Measurements from ENCODE around the gene HMCN1.

Gene HMCN1

GRCh38 chr1:186093437-186093836 lies 359.2 kb downstream of the HMCN1 start:
- no peak overlapping the region for H3K4me3 ChIP-seq (ENCODE audit: low read length)
- DNase-seq (ENCODE audit: low read depth, low spot score), result no peak

GRCh38 chr1:186094172-186094571 lies 360.0 kb downstream of the HMCN1 start:
- no peak overlapping the region for H3K4me3 ChIP-seq (ENCODE audit: low read length)
- DNase-seq (ENCODE audit: low read depth, low spot score), result no peak

- no peak for DNase-seq (ENCODE audit: low read depth, low spot score)
- no peak overlapping the region for H3K4me3 ChIP-seq (ENCODE audit: low read length)
Measured at GRCh38 chr1:186099336-186100104, 365.3 kb downstream of the HMCN1 start.

GRCh38 chr1:186102107-186102506 lies 367.9 kb downstream of the HMCN1 start:
- no peak overlapping the region for H3K4me3 ChIP-seq (ENCODE audit: low read length)
- no peak for DNase-seq (ENCODE audit: low read depth, low spot score)

- H3K4me3 ChIP-seq (ENCODE audit: low read length), result no peak overlapping the region
- DNase-seq (ENCODE audit: low read depth, low spot score), result no peak
Measured at GRCh38 chr1:186102547-186103148, 368.5 kb downstream of the HMCN1 start.

- no peak overlapping the region for H3K4me3 ChIP-seq (ENCODE audit: low read length)
- DNase-seq (ENCODE audit: low read depth, low spot score), result no peak
Measured at GRCh38 chr1:186104459-186104858, 370.3 kb downstream of the HMCN1 start.

- H3K4me3 ChIP-seq (ENCODE audit: low read length), result no peak overlapping the region
- no peak for DNase-seq (ENCODE audit: low read depth, low spot score)
Measured at GRCh38 chr1:186112280-186112679, 378.1 kb downstream of the HMCN1 start.

GRCh38 chr1:186113461-186113860 lies 379.3 kb downstream of the HMCN1 start:
- no peak overlapping the region for H3K4me3 ChIP-seq (ENCODE audit: low read length)
- no peak for DNase-seq (ENCODE audit: low read depth, low spot score)

GRCh38 chr1:186118724-186119123 lies 384.5 kb downstream of the HMCN1 start:
- no peak for DNase-seq (ENCODE audit: low read depth, low spot score)
- H3K4me3 ChIP-seq (ENCODE audit: low read length), result no peak overlapping the region

- no peak for DNase-seq (ENCODE audit: low read depth, low spot score)
- no peak overlapping the region for H3K4me3 ChIP-seq (ENCODE audit: low read length)
Measured at GRCh38 chr1:186122837-186123236, 388.6 kb downstream of the HMCN1 start.

- no peak for DNase-seq (ENCODE audit: low read depth, low spot score)
- no peak overlapping the region for H3K4me3 ChIP-seq (ENCODE audit: low read length)
Measured at GRCh38 chr1:186125035-186125434, 390.8 kb downstream of the HMCN1 start.

- no peak overlapping the region for H3K4me3 ChIP-seq (ENCODE audit: low read length)
Measured at GRCh38 chr1:186125511-186125910, 391.3 kb downstream of the HMCN1 start.

GRCh38 chr1:186129758-186130157 lies 395.6 kb downstream of the HMCN1 start:
- DNase-seq (ENCODE audit: low read depth, low spot score), result no peak
- no peak overlapping the region for H3K4me3 ChIP-seq (ENCODE audit: low read length)

More at GRCh38 chr1:186125511-186125910, 391.3 kb downstream of the HMCN1 start:
- no peak for DNase-seq (ENCODE audit: low read depth, low spot score)

GRCh38 chr1:186139115-186139514 lies 404.9 kb downstream of the HMCN1 start:
- no peak for DNase-seq (ENCODE audit: low read depth, low spot score)
- H3K4me3 ChIP-seq (ENCODE audit: low read length), result no peak overlapping the region

GRCh38 chr1:186139701-186140100 lies 405.5 kb downstream of the HMCN1 start:
- no peak for DNase-seq (ENCODE audit: low read depth, low spot score)
- no peak overlapping the region for H3K4me3 ChIP-seq (ENCODE audit: low read length)

GRCh38 chr1:186142159-186142558 lies 408.0 kb downstream of the HMCN1 start:
- no peak overlapping the region for H3K4me3 ChIP-seq (ENCODE audit: low read length)

GRCh38 chr1:186142916-186143315 lies 408.7 kb downstream of the HMCN1 start:
- no peak for DNase-seq (ENCODE audit: low read depth, low spot score)
- no peak overlapping the region for H3K4me3 ChIP-seq (ENCODE audit: low read length)

More at GRCh38 chr1:186142159-186142558, 408.0 kb downstream of the HMCN1 start:
- DNase-seq (ENCODE audit: low read depth, low spot score), result no peak

GRCh38 chr1:186143481-186143880 lies 409.3 kb downstream of the HMCN1 start:
- DNase-seq (ENCODE audit: low read depth, low spot score), result no peak
- no peak overlapping the region for H3K4me3 ChIP-seq (ENCODE audit: low read length)

GRCh38 chr1:186144505-186144904 lies 410.3 kb downstream of the HMCN1 start:
- no peak overlapping the region for H3K4me3 ChIP-seq (ENCODE audit: low read length)
- DNase-seq (ENCODE audit: low read depth, low spot score), result no peak

- no peak for DNase-seq (ENCODE audit: low read depth, low spot score)
- H3K4me3 ChIP-seq (ENCODE audit: low read length), result no peak overlapping the region
Measured at GRCh38 chr1:186146974-186147373, 412.8 kb downstream of the HMCN1 start.

GRCh38 chr1:186149591-186149990 lies 415.4 kb downstream of the HMCN1 start:
- no peak overlapping the region for H3K4me3 ChIP-seq (ENCODE audit: low read length)
- DNase-seq (ENCODE audit: low read depth, low spot score), result no peak
